D721Med (cell line): ENCODE results near the gene CD55.

Experiments used
- DNase-seq: peaks from one replicate; pipeline ENCODE4 v3.0.0; 2011; ENCODE audit warnings: low spot score; ENCODE audit not compliant: insufficient read length
- FAIRE-seq: peaks from 2 replicates; lab custom pipeline; 2011; peaks lifted over from hg19 to GRCh38; lab: Jason Lieb, UNC
- TF ChIP-seq, protein P1 (sequence below): IDR thresholded peaks from 2 replicates; pipeline ENCODE4 v1.5.1; 2012; ENCODE audit warnings: mild to moderate bottlenecking, control low read depth; ENCODE audit not compliant: insufficient read depth; ENCODE audit errors: missing control alignments

The CD55 gene

DNA sequence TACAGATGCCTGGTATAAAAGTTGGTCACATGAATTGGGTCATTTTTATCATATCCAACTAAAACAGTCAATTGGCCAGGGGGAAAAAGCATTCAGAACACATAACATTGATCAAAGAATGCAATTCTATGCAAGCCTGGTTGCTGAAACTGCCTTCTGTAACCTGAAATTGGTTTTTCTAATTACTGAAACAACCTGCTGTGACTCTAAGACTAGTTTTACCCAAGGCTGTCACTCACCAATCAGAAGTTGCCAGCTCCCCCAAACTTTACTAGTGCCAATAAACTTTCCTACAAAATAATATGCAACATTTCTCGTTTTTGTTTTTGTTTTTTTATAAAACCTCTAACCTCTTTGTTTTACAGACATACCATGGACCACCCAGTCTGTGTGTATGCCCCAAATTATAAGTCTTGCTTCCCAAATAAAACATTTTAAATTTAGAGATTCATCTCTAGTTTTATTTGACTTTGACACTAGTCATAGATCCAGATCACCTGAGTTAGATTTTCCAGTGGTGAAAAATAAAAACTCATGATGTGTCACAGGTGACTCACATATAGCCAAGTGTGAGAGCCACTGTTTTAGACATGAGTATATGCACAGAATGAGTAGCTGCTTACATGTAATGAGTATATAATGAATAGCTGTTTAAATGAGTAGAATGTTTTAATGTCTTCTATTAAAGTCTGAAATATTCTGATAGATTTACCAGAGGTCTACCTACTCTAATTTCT is 68.4 kb downstream of the CD55 start:
- TF ChIP-seq, protein P1, sequence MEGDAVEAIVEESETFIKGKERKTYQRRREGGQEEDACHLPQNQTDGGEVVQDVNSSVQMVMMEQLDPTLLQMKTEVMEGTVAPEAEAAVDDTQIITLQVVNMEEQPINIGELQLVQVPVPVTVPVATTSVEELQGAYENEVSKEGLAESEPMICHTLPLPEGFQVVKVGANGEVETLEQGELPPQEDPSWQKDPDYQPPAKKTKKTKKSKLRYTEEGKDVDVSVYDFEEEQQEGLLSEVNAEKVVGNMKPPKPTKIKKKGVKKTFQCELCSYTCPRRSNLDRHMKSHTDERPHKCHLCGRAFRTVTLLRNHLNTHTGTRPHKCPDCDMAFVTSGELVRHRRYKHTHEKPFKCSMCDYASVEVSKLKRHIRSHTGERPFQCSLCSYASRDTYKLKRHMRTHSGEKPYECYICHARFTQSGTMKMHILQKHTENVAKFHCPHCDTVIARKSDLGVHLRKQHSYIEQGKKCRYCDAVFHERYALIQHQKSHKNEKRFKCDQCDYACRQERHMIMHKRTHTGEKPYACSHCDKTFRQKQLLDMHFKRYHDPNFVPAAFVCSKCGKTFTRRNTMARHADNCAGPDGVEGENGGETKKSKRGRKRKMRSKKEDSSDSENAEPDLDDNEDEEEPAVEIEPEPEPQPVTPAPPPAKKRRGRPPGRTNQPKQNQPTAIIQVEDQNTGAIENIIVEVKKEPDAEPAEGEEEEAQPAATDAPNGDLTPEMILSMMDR, result no peak
- FAIRE-seq (no peak), DNase-seq (no peak)

DNA sequence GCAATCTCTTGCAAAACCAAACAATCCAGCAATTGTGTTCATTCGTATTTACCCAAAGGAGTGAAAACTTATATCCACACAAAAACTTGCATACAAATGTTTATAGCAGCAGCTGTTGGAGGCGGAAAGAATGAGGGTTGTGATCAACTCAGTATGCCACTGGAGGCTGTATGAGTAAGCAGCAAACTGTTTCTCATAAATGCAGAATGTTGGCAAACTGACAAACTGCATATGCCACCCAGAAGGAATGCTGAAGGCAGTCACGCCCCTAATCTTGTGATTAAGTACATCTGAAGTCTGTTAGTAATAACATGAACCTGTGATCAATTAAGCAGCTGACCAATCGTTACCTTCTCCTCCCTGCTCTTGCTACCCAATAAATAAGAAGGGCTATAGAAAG is 72.1 kb downstream of the CD55 start:
- DNase-seq (no peak), FAIRE-seq (no peak)
- TF ChIP-seq, protein P1, result no peak

DNA sequence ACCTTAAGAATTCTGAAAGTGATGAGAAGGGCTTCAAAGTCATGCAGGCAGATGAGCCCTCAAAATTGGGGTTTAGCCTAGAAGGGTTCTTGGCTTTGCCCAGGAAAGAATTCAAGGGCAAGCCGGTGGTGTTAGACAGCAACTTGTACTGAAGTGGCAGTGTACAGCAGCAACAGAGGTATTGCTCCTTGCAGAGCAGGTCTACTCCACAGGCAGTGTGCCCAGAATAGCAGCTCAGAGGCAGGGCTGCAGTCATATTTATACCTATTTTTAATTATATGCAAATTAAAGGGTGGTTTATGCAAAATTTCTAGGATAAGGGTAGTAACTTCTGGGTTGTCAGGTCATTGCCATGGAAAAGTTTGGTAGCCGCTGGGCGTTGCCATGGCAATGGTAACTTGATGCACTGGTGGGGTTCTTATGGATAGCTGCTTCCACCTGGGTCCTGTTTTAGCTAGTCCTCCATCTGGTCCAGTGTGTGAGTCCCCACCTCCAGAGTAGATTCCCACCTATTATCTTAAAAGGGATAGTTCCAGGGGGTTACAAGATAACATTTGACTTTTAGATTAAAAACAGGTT is 74.8 kb downstream of the CD55 start:
- TF ChIP-seq, protein P1, result no peak

GRCh38 chr1:207397525-207397926 is 76.0 kb downstream of the CD55 start:
- no peak for DNase-seq
- no peak for FAIRE-seq
- TF ChIP-seq, protein P1, result peak; percentile 19

More for the DNA sequence above, 74.8 kb downstream of the CD55 start:
- no peak for DNase-seq
- FAIRE-seq, result no peak

GRCh38 chr1:207398986-207399385 is 77.5 kb downstream of the CD55 start:
- DNase-seq (no peak), FAIRE-seq (no peak)
- TF ChIP-seq, protein P1, result no peak

DNA sequence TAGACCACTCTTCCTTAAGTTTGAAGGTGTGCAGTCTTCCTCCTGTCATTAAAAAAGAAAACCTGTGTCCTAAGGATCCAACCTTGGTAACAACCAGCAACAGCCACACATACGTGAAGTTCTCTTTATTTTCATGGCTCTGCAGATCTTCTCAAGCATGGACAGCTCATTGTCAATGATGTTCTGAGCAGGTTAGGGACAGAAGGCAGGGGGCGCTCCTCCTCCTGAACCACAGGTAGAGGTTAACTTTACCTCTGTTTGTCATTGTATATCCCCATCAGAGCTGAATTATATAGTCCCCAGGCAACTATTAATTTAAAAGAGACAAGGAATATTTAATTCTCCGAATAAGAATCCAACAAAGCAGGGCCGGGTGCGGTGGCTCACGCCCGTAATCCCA is 80.1 kb downstream of the CD55 start:
- TF ChIP-seq, protein P1, result no peak
- DNase-seq (no peak), FAIRE-seq (no peak)

- no peak for DNase-seq
- FAIRE-seq, result no peak
- TF ChIP-seq, protein P1, result no peak
Observed at GRCh38 chr1:207402744-207403143, 81.3 kb downstream of the CD55 start.
